Fibroblast of lung (primary cell): ENCODE measurements around the gene GM2A. TPM values are rescaled to one million over a fixed set of nuclear protein-coding genes. Genes with fewer than 3 reads are reported as not detected.

Source experiments
- DNase-seq, 2 donors: peaks; one replicate each; pipeline versions ENCODE4 v3.0.0 to v3.0.0-alpha.2; 2010; ENCODE audit warnings: low read depth in 2 of 2
- H2AFZ ChIP-seq: 2 replicates; pipeline ENCODE4 v1.5.1; 2012; ENCODE audit warnings: low read length, control low read depth, inconsistent platforms
- H3K27ac ChIP-seq: 2 replicates; pipeline ENCODE4 v1.5.1; 2011; ENCODE audit warnings: low read length, control low read depth; ENCODE audit not compliant: insufficient read depth
- H3K27me3 ChIP-seq: 2 replicates; pipeline ENCODE4 v1.5.1; 2011; ENCODE audit warnings: mild to moderate bottlenecking, low read length; ENCODE audit not compliant: control insufficient read depth, insufficient read depth
- H3K36me3 ChIP-seq: 2 replicates; pipeline ENCODE4 v1.5.1; 2011; ENCODE audit warnings: low read length; ENCODE audit not compliant: control insufficient read depth, insufficient read depth
- H3K4me1 ChIP-seq: 2 replicates; pipeline ENCODE4 v1.5.1; 2011; ENCODE audit warnings: low read length; ENCODE audit not compliant: control insufficient read depth, insufficient read depth; ENCODE audit errors: extremely low read depth
- H3K4me2 ChIP-seq: 2 replicates; pipeline ENCODE4 v1.5.1; 2011; ENCODE audit warnings: low read length, control low read depth; ENCODE audit not compliant: insufficient read depth; ENCODE audit errors: extremely low read depth
- H3K4me3 ChIP-seq, 4 experiments: fragments of 200-600 bp in 1 of 4; sonication (generic) in 1 of 4; replicated peaks in 1 of 4; 2 replicates each; pipeline ENCODE4 v1.5.1; 2011 to 2016; ENCODE audit warnings: low read length in 4 of 4, low read depth in 3 of 4, mild to moderate bottlenecking in 3 of 4, control low read depth in 2 of 4, inconsistent platforms in 1 of 4, mixed read lengths in 1 of 4; ENCODE audit not compliant: insufficient read depth in 1 of 4; ENCODE audit errors: control extremely low read depth in 1 of 4
- H3K79me2 ChIP-seq: 2 replicates; pipeline ENCODE4 v1.5.1; 2012; ENCODE audit warnings: mild to moderate bottlenecking, low read length, inconsistent platforms; ENCODE audit not compliant: control insufficient read depth, insufficient read depth
- H3K9ac ChIP-seq: 2 replicates; pipeline ENCODE4 v1.5.1; 2011; ENCODE audit warnings: mild to moderate bottlenecking, low read length, control low read depth; ENCODE audit not compliant: insufficient read depth
- H3K9me3 ChIP-seq: 2 replicates; pipeline ENCODE4 v1.5.1; 2012; ENCODE audit warnings: low read depth, low read length; ENCODE audit not compliant: control insufficient read depth, insufficient read depth
- H4K20me1 ChIP-seq: 2 replicates; pipeline ENCODE4 v1.5.1; 2011; ENCODE audit warnings: low read length; ENCODE audit not compliant: control insufficient read depth, insufficient read depth; ENCODE audit errors: extremely low read depth
- CTCF ChIP-seq, 2 donors: IDR thresholded peaks in 1 of 2; conservative IDR thresholded peaks in 1 of 2; 1 replicate in 1 of 2; 2 replicates in 1 of 2; pipeline ENCODE4 v1.5.1; 2011 to 2012; ENCODE audit warnings: low read length in 2 of 2, control low read depth in 1 of 2, inconsistent platforms in 1 of 2, low read depth in 1 of 2, mild to moderate bottlenecking in 1 of 2
- EZH2 ChIP-seq: IDR thresholded peaks from 2 replicates; pipeline ENCODE4 v1.5.1; 2012; ENCODE audit warnings: low read length, control low read depth, mild to moderate bottlenecking; ENCODE audit errors: missing control alignments
- polyA plus RNA-seq, 2 donors: library from polyadenylated mRNA; depleted of rRNA in 1 of 2; stranded (reverse) in 1 of 2; unstranded in 1 of 2; fragments of >200 nt; gene quantifications; 2 replicates each; pipeline ENCODE4 v1.2.1, GENCODE V29; 2011 to 2012; ENCODE audit warnings: missing spikeins in 1 of 2
- total RNA-seq: library from RNA; depleted of rRNA; stranded (reverse); fragments of >200 nt; gene quantifications from 2 replicates; pipeline ENCODE4 v1.2.1, GENCODE V29; 2014

The GM2A gene
- total and polyA plus RNA-seq, 2 donors (not counting 1 experiment from before 2014, with no cell fraction given) = 11.9 to 28.2 TPM

GRCh38 chr5:151264113-151264512 is 11.1 kb downstream of the GM2A start:
- H3K27ac ChIP-seq = peak overlapping the region; percentile 41
- H3K27me3 ChIP-seq = no peaks in the 10 kb centered on the region
- peaks cover 3% of the 10 kb centered on the region for H3K4me1 ChIP-seq
- peak overlapping the region; percentile 54 for H2AFZ ChIP-seq
- H3K4me3 ChIP-seq = no peak overlapping the region
- TF ChIP-seq CTCF (conservative IDR thresholded peaks at IDR 0.05 in 1 of 2, IDR thresholded peaks at IDR 0.05 in 1 of 2; ENCODE audit: low read depth in 1 of 2, low read length in 2 of 2) (no peak), EZH2 (no peak)
- no peaks in the 10 kb centered on the region for H3K79me2 ChIP-seq
- no peaks in the 10 kb centered on the region for H4K20me1 ChIP-seq
- H3K9me3 ChIP-seq = no peaks in the 10 kb centered on the region
- peak; percentile 46 to 49 for DNase-seq
- no peak overlapping the region for H3K4me2 ChIP-seq
- H3K9ac ChIP-seq = no peak overlapping the region
- H3K36me3 ChIP-seq = peaks cover 4% of the 10 kb centered on the region

GRCh38 chr5:151267491-151268260 is 14.7 kb downstream of the GM2A start:
- H3K9ac ChIP-seq = no peak overlapping the region
- H3K4me2 ChIP-seq = no peak overlapping the region
- no peak overlapping the region for H3K27ac ChIP-seq
- no peak for DNase-seq
- H3K79me2 ChIP-seq = no peaks in the 10 kb centered on the region
- no peaks in the 10 kb centered on the region for H3K9me3 ChIP-seq
- no peak overlapping the region for H2AFZ ChIP-seq
- H4K20me1 ChIP-seq = no peaks in the 10 kb centered on the region
- peaks cover 4% of the 10 kb centered on the region for H3K36me3 ChIP-seq
- no peak for TF ChIP-seq EZH2
- no peak for TF ChIP-seq CTCF (conservative IDR thresholded peaks at IDR 0.05 in 1 of 2, IDR thresholded peaks at IDR 0.05 in 1 of 2; ENCODE audit: low read depth in 1 of 2, low read length in 2 of 2)
- H3K4me3 ChIP-seq = no peak overlapping the region
- peaks cover 3% of the 10 kb centered on the region for H3K4me1 ChIP-seq
- H3K27me3 ChIP-seq = no peaks in the 10 kb centered on the region

GRCh38 chr5:151270599-151270998 is 17.6 kb downstream of the GM2A start:
- H3K9me3 ChIP-seq = no peaks in the 10 kb centered on the region
- peaks cover 4% of the 10 kb centered on the region for H3K36me3 ChIP-seq
- H2AFZ ChIP-seq = no peak overlapping the region
- H3K4me3 ChIP-seq = no peak overlapping the region
- DNase-seq = peak in 1 of 2 donors; percentile 51
- H3K27ac ChIP-seq = no peak overlapping the region
- no peak overlapping the region for H3K4me2 ChIP-seq
- no peaks in the 10 kb centered on the region for H3K27me3 ChIP-seq
- H3K79me2 ChIP-seq = no peaks in the 10 kb centered on the region
- no peaks in the 10 kb centered on the region for H3K4me1 ChIP-seq
- no peak overlapping the region for H3K9ac ChIP-seq
- TF ChIP-seq EZH2 (no peak), CTCF (conservative IDR thresholded peaks at IDR 0.05 in 1 of 2, IDR thresholded peaks at IDR 0.05 in 1 of 2; ENCODE audit: low read depth in 1 of 2, low read length in 2 of 2) (no peak)
- no peaks in the 10 kb centered on the region for H4K20me1 ChIP-seq
